ENCODE results near the gene CGB3.
A peak's percentile ranks its signal among the peaks of the same experiment; 100 is the strongest.
"Not testable (repeated sequence)": the region's sequence is repeated elsewhere in the genome, so short reads cannot be mapped to it uniquely, and the experiment has no call there.

CGB3 gene

DNA sequence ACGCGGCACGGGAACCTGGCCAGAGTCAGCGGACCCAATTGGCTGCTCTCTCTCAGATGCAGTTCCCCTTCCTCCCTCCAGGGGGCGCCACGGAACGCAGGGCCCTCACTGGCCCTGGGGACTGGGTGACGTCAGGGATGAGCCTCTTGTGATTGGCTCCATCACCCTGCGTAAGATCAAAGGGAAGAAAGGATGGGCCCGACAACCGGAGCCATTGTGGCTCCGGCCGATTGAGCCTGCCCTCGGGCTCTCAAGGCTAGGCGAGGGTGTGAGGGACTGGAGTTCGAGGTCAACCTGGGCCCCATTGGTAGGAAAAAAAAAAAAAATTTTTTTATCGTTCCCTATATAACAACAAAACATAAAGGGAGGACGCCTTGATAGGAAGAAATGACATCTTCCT lies 12.7 kb upstream of the CGB3 start, which contains the start of gene CGB1:
Gene CGB1, minus strand, starts transcription at position 81 of the 400 bp plus-strand sequence. CDS start 184 bp downstream, outside the sequence.
- not testable (repeated sequence) for TF ChIP-seq SIN3A (IDR thresholded peaks at IDR 0.05; ENCODE audit: borderline replicate concordance, insufficient read depth, low read length); POLR2AphosphoS5 (IDR thresholded peaks at IDR 0.05; ENCODE audit: low read depth, low read length)
- TF ChIP-seq, protein P1, sequence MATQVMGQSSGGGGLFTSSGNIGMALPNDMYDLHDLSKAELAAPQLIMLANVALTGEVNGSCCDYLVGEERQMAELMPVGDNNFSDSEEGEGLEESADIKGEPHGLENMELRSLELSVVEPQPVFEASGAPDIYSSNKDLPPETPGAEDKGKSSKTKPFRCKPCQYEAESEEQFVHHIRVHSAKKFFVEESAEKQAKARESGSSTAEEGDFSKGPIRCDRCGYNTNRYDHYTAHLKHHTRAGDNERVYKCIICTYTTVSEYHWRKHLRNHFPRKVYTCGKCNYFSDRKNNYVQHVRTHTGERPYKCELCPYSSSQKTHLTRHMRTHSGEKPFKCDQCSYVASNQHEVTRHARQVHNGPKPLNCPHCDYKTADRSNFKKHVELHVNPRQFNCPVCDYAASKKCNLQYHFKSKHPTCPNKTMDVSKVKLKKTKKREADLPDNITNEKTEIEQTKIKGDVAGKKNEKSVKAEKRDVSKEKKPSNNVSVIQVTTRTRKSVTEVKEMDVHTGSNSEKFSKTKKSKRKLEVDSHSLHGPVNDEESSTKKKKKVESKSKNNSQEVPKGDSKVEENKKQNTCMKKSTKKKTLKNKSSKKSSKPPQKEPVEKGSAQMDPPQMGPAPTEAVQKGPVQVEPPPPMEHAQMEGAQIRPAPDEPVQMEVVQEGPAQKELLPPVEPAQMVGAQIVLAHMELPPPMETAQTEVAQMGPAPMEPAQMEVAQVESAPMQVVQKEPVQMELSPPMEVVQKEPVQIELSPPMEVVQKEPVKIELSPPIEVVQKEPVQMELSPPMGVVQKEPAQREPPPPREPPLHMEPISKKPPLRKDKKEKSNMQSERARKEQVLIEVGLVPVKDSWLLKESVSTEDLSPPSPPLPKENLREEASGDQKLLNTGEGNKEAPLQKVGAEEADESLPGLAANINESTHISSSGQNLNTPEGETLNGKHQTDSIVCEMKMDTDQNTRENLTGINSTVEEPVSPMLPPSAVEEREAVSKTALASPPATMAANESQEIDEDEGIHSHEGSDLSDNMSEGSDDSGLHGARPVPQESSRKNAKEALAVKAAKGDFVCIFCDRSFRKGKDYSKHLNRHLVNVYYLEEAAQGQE (IDR thresholded peaks at IDR 0.05; ENCODE audit: insufficient read depth in 1 of 2, low read depth in 2 of 2, low read length in 2 of 2): not testable (repeated sequence)

DNA sequence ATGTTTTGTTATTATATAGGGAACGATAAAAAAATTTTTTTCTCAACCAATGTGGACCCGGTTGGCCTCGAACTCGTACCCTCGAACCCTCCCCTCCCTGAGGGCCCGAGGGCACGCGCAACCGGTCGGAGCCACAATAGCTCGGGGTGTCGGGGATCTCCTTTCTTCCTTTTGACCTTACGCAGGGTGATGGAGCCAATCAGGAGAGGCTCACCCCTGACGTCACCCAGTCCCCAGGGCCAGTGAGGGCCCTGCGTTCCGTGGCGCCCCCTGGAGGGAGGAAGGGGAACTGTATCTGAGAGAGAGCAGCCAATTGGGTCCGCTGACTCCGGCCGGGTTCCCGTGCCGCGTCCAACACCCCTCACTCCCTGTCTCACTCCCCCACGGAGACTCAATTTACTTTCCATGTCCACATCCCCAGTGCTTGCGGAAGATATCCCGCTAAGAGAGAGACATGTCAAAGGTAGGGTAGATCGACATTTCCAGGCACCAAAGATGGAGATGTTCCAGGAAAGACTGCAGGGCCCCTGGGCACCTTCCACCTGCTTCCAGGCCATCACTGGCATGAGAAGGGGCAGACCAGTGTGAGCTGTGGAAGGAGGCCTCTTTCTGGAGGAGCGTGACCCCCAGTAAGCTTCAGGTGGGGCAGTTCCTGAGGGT lies 7.6 kb upstream of the CGB3 start, which contains the start of gene CGB2:
Gene CGB2, plus strand, starts transcription at position 249 of the 660 bp plus-strand sequence. Its CDS starts 206 bp downstream, at position 455.
- TF ChIP-seq SIN3A, TAF1 (IDR thresholded peaks at IDR 0.05; ENCODE audit: borderline replicate concordance, insufficient read depth, low read length): not testable (repeated sequence)
- TF ChIP-seq, protein P1 (IDR thresholded peaks at IDR 0.05; ENCODE audit: insufficient read depth in 1 of 2, low read depth in 2 of 2, low read length in 2 of 2): not testable (repeated sequence)

DNA sequence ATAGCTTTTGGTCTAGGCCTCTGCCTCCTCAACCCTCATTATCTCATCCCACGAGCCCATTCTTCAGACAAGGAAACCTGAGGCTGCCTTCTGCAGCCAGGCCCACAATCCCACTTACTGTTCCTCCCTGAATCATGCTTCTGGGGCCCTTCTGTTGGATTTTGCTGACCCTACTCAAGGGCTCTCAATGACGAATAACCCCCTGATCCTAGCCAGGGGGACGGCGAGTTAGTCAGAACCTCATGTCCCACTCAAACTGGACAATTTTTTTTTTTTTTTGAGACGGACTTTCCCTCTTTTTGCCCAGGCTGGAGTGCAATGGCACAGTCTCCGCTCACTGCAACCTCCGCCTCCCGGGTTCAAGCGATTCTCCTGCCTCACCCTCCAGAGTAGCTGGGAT lies 2.0 kb downstream of the CGB3 start:
- TF ChIP-seq, protein P1 (IDR thresholded peaks at IDR 0.05; ENCODE audit: insufficient read depth in 1 of 2, low read depth in 2 of 2, low read length in 2 of 2): no peak
- TF ChIP-seq FOXP2 (optimal IDR thresholded peaks at IDR 0.05; ENCODE audit: borderline replicate concordance, extremely low read depth, extremely low read length, insufficient read depth) (no peak), SIN3A (IDR thresholded peaks at IDR 0.05; ENCODE audit: borderline replicate concordance, insufficient read depth, low read length) (no peak), TAF1 (IDR thresholded peaks at IDR 0.05; ENCODE audit: borderline replicate concordance, insufficient read depth, low read length) (no peak), POLR2AphosphoS5 (IDR thresholded peaks at IDR 0.05; ENCODE audit: low read depth, low read length) (no peak)

DNA sequence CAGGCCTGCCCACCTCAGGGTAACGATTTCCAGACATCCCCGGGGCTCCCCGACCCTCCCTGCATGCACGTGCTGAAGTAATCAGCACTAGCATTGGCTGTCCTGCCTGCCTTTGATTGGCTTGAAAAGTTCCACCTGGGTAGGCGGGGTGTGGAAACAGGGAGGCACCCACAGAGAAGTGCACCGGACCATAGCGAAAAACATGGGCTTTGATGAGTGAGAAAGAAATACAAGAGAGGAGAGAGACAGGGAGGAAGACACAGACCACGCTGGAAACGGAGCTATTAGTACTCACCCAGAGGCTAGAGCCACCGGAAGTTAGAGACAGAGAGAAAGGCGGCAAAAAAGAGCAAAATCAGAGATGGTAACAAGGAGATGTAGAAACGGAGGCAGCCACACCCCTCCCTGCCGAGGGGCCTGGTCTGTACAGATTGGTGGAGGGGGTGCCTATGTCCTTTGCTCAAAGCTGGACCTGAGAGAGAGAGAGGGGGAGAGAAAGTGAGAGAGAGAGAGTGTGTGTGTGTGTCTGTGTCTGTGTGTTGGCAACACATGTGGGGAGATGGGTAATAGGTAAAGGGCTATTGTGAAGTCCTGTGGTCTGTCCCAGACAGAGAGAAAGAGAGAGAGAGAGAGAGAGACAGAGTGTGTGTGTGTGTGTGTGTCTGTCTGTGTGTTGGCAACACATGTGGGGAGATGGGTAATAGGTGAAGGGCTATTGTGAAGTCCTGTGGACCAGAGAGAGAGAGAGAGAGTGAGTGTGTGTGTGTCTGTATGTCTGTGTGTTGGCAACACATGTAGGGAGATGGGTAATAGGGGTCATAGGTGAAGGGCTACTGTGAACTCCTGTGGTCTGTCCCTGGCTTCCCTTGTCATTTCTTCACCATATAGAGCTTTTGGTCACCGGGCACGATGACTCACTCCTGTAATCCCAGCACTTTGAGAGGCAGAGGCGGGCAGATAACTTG lies 2.9 kb downstream of the CGB3 start:
- TF ChIP-seq, protein P1 (IDR thresholded peaks at IDR 0.05; ENCODE audit: insufficient read depth in 1 of 2, low read depth in 2 of 2, low read length in 2 of 2): no peak
- TF ChIP-seq TAF1 (IDR thresholded peaks at IDR 0.05; ENCODE audit: borderline replicate concordance, insufficient read depth, low read length) (peak; percentile 32; the same call in 1 of the 2 replicates), FOXP2 (optimal IDR thresholded peaks at IDR 0.05; ENCODE audit: borderline replicate concordance, extremely low read depth, extremely low read length, insufficient read depth) (no peak), POLR2AphosphoS5 (IDR thresholded peaks at IDR 0.05; ENCODE audit: low read depth, low read length) (no peak), SIN3A (IDR thresholded peaks at IDR 0.05; ENCODE audit: borderline replicate concordance, insufficient read depth, low read length) (no peak)

All from PFSK-1 (cell line).